ENCODE measurements around the gene CNTNAP2.

- TF ChIP-seq ZNF292 (tag by site-specific recombination; IDR thresholded peaks at IDR 0.05; ENCODE audit: borderline replicate concordance, low read depth) = no peak
- TF ChIP-seq ZNF792 (tag by site-specific recombination; IDR thresholded peaks at IDR 0.05) = no peak
- TF ChIP-seq ZNF19 (tag by site-specific recombination; IDR thresholded peaks at IDR 0.05; ENCODE audit: low read depth) = no peak
- no peak for TF ChIP-seq CTCF (tag by site-specific recombination; IDR thresholded peaks at IDR 0.05)
Observed at GRCh38 chr7:148022832-148023231, 1906.2 kb downstream of the CNTNAP2 start.
